MM.1S (cell line): ENCODE data around the gene NPAS1.
"Not testable (repeated sequence)": the region's sequence is repeated elsewhere in the genome, so short reads cannot be mapped to it uniquely, and the experiment has no call there.

Source experiments
- DNase-seq: peaks from one replicate; pipeline ENCODE4 v3.0.0-alpha.2; 2015
- H2AFZ ChIP-seq: fragments of 300-600 bp; sonication (generic); 2 replicates; pipeline ENCODE4 v1.6.0; 2016; ENCODE audit warnings: antibody characterized with exemption, low read length
- H3F3A ChIP-seq: fragments of 300-600 bp; sonication (generic); 2 replicates; pipeline ENCODE4 v1.6.1; 2016; ENCODE audit warnings: mild to moderate bottlenecking, antibody characterized with exemption, low read length, moderate library complexity, mixed read lengths; ENCODE audit not compliant: insufficient read depth
- H3K27ac ChIP-seq: fragments of 300-600 bp; sonication (generic); 2 replicates; pipeline ENCODE4 v1.5.1; 2016; ENCODE audit warnings: mild to moderate bottlenecking, low read length
- H3K27me3 ChIP-seq: fragments of 300-600 bp; sonication (generic); replicated peaks from 2 replicates; pipeline ENCODE4 v1.6.0; 2016; ENCODE audit warnings: low read length; ENCODE audit not compliant: insufficient read depth
- H3K36me3 ChIP-seq: fragments of 300-600 bp; sonication (generic); replicated peaks from 2 replicates; pipeline ENCODE4 v1.6.1; 2016; ENCODE audit warnings: mild to moderate bottlenecking, low read length, mixed read lengths; ENCODE audit not compliant: insufficient read depth
- H3K4me1 ChIP-seq: fragments of 300-600 bp; sonication (generic); 2 replicates; pipeline ENCODE4 v1.6.1; 2016; ENCODE audit warnings: low read length, mixed read lengths
- H3K4me2 ChIP-seq: fragments of 300-600 bp; sonication (generic); 2 replicates; pipeline ENCODE4 v1.6.0; 2016; ENCODE audit warnings: low read depth, low read length
- H3K4me3 ChIP-seq: fragments of 300-600 bp; sonication (generic); 2 replicates; pipeline ENCODE4 v1.5.1; 2016; ENCODE audit warnings: low read length, mixed read lengths
- H3K79me2 ChIP-seq: fragments of 300-600 bp; sonication (generic); 2 replicates; pipeline ENCODE4 v1.6.1; 2016; ENCODE audit warnings: mixed run types, low read length, mixed read lengths
- H3K9ac ChIP-seq: fragments of 300-600 bp; sonication (generic); 2 replicates; pipeline ENCODE4 v1.6.1; 2016; ENCODE audit warnings: low read length, mixed read lengths
- H3K9me2 ChIP-seq: fragments of 300-600 bp; sonication (generic); replicated peaks from 2 replicates; pipeline ENCODE4 v1.6.1; 2016; ENCODE audit warnings: mild to moderate bottlenecking, low read length, mixed read lengths; ENCODE audit not compliant: insufficient read depth
- H3K9me3 ChIP-seq: fragments of 300-600 bp; sonication (generic); replicated peaks from 2 replicates; pipeline ENCODE4 v1.6.1; 2016; ENCODE audit warnings: mild to moderate bottlenecking, low read length, mixed read lengths; ENCODE audit not compliant: insufficient read depth
- H4K20me1 ChIP-seq: fragments of 300-600 bp; sonication (generic); 2 replicates; pipeline ENCODE4 v1.6.1; 2016; ENCODE audit warnings: mild to moderate bottlenecking, low read length, moderate library complexity, mixed read lengths; ENCODE audit not compliant: insufficient read depth
- CTCF ChIP-seq: fragments of 300-600 bp; sonication (generic); IDR thresholded peaks from 2 replicates; pipeline ENCODE4 v1.5.1; 2016; ENCODE audit warnings: antibody characterized with exemption, low read length, mixed read lengths
- EZH2 ChIP-seq: fragments of 300-600 bp; sonication (generic); optimal IDR thresholded peaks from 2 replicates; pipeline ENCODE3; 2017; ENCODE audit warnings: low read depth, mild to moderate bottlenecking, antibody characterized with exemption, low read length, mixed read lengths
- EZH2phosphoT487 ChIP-seq: fragments of 300-600 bp; sonication (generic); IDR thresholded peaks from 2 replicates; pipeline ENCODE4 v1.6.1; 2018; ENCODE audit warnings: antibody characterized with exemption, low read length

Gene NPAS1

GRCh38 chr19:47049307-47049700 is 29.7 kb downstream of the NPAS1 start:
- Histone ChIP-seq H3K9ac (no peak overlapping the region), H3K27ac (no peak overlapping the region), H3K9me3 (no peaks in the 10 kb centered on the region), H2AFZ (peak overlapping the region; percentile 35; the same call in 1 of the 2 replicates), H3F3A (no peaks in the 10 kb centered on the region), H3K4me2 (peak overlapping the region; percentile 40; the same call in 1 of the 2 replicates), H4K20me1 (no peaks in the 10 kb centered on the region), H3K27me3 (no peaks in the 10 kb centered on the region), H3K79me2 (0 out of 2 replicates have a peak, but pooled peaks cover 6% of the 10 kb centered on the region), H3K4me1 (no peaks in the 10 kb centered on the region), H3K9me2 (no peaks in the 10 kb centered on the region), H3K36me3 (no peaks in the 10 kb centered on the region), H3K4me3 (peak overlapping the region; percentile 15)
- no peak for TF ChIP-seq EZH2phosphoT487
- TF ChIP-seq CTCF, result no peak
- no peak for TF ChIP-seq EZH2
- no peak for DNase-seq

- H3K4me3 ChIP-seq, H3K27me3 ChIP-seq, H2AFZ ChIP-seq, H3K4me2 ChIP-seq, H3K9me3 ChIP-seq, H3K27ac ChIP-seq, H3K4me1 ChIP-seq, DNase-seq, H3K36me3 ChIP-seq, H3K9ac ChIP-seq, H4K20me1 ChIP-seq, H3F3A ChIP-seq, H3K79me2 ChIP-seq, H3K9me2 ChIP-seq: not testable (repeated sequence)
Measured at GRCh38 chr19:47050562-47050961, 30.9 kb downstream of the NPAS1 start.

GRCh38 chr19:47056411-47056810 is 36.8 kb downstream of the NPAS1 start:
- Histone ChIP-seq H3K4me3 (no peak overlapping the region), H3K27ac (no peak overlapping the region), H3K9me2 (no peaks in the 10 kb centered on the region), H3K27me3 (no peaks in the 10 kb centered on the region), H2AFZ (no peak overlapping the region), H3K9me3 (no peaks in the 10 kb centered on the region), H3K4me1 (no peaks in the 10 kb centered on the region), H3F3A (no peaks in the 10 kb centered on the region), H3K9ac (no peak overlapping the region), H3K4me2 (no peak overlapping the region), H3K36me3 (no peaks in the 10 kb centered on the region), H4K20me1 (no peaks in the 10 kb centered on the region), H3K79me2 (no peaks in the 10 kb centered on the region)
- TF ChIP-seq CTCF, result no peak
- no peak for TF ChIP-seq EZH2phosphoT487
- TF ChIP-seq EZH2, result no peak
- DNase-seq, result no peak

GRCh38 chr19:47057328-47057727 is 37.7 kb downstream of the NPAS1 start:
- Histone ChIP-seq H2AFZ (no peak overlapping the region), H3K9ac (no peak overlapping the region), H3K27ac (no peak overlapping the region), H3F3A (no peaks in the 10 kb centered on the region), H3K9me2 (no peaks in the 10 kb centered on the region), H3K4me1 (no peaks in the 10 kb centered on the region), H3K79me2 (no peaks in the 10 kb centered on the region), H3K36me3 (no peaks in the 10 kb centered on the region), H4K20me1 (no peaks in the 10 kb centered on the region), H3K27me3 (no peaks in the 10 kb centered on the region), H3K4me3 (no peak overlapping the region), H3K4me2 (no peak overlapping the region), H3K9me3 (no peaks in the 10 kb centered on the region)
- no peak for DNase-seq
- TF ChIP-seq EZH2 (no peak), EZH2phosphoT487 (no peak)
